ENCODE results near the gene OXSR1. TPM values are rescaled to one million over a fixed set of nuclear protein-coding genes. Genes with fewer than 3 reads are reported as not detected.
"Not testable (repeated sequence)": the region's sequence is repeated elsewhere in the genome, so short reads cannot be mapped to it uniquely, and the experiment has no call there.

The OXSR1 gene
- total RNA-seq, 2 experiments from 2014 or later: 57.3 to 59.9 TPM

DNA sequence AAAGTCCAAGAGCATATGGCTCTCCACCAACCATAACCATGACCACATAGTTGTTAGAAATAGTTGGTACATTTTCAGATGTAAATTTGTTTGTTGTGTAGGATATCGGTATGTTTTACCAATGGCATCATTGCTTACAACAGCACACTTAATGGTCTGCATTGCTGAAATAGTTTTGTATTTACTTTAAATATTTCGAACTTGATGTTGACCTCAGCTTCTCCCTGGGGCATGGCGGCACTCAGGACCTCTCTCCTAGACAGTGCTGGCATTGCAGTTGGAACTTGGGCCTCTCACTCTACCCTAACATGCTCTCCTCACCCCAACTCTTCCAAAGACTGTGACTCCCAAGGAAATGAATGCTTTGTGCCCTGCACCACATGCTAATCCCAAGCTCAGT is 105.3 kb downstream of the OXSR1 start:
- Mint-ChIP-seq H3K9me3 (no peaks in the 10 kb centered on the region), H3K27me3 (no peaks in the 10 kb centered on the region), H3K36me3 (peaks cover 1% of the 10 kb centered on the region), H3K27ac (no peak overlapping the region), H3K4me1 (peaks cover 11% of the 10 kb centered on the region), H3K4me3 (no peak overlapping the region)
- no peak for DNase-seq

DNA sequence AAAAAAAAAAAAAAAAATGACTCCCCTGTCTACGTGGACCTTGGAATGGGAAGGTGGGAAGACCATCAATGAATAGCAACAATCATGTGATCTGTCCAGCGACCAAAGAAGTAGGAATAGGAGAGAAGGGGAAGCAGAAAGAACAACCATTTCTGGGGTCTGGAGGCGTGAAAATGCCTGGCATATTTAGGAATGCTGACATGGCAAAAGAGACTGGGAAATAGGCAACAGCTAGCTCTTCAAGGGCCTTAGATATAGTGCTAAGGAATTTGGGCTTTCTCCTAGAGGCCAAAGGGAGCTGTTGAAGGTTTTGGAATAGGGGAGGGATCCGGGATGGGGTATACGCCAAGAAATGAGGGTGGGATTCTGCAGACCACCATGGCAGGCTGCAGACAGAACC is 106.2 kb downstream of the OXSR1 start:
- Mint-ChIP-seq H3K9me3 (no peaks in the 10 kb centered on the region), H3K27me3 (no peaks in the 10 kb centered on the region), H3K4me1 (peaks cover 11% of the 10 kb centered on the region), H3K27ac (no peak overlapping the region), H3K4me3 (no peak overlapping the region), H3K36me3 (peaks cover 1% of the 10 kb centered on the region)
- no peak for DNase-seq

DNA sequence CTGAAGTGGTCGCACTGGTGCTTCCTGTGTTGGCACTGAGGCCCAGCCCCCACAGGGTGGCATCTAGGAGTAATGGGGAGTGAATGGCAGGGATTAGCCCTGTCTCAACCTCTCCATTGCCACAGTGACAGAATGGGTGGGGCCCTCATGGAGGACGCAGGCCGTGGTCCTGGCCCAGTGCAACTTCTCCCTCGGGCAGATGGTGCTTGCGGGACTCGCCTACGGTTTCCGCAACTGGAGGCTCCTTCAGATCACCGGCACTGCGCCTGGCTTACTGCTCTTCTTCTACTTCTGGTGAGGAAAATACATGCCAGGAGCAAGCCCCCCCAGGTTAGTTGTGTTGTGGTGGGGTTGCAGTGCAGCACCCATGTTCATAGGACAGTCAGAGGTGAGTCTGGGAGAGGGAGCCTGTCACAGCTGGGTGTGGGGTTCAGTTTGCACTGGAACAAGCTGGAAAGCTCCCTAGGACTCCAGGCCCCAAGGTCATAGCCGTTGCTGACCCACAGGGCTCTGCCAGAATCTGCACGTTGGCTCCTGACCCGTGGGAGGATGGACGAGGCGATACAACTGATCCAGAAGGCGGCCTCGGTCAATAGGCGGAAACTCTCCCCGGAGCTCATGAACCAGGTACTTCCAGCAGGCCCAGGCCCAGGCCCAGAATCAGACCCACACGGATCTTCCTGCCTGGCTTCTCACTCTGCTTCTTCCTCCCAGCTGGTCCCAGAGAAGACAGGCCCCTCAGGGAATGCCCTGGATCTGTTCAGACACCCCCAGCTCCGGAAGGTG is 109.7 kb downstream of the OXSR1 start:
- Mint-ChIP-seq H3K27me3 (no peaks in the 10 kb centered on the region), H3K9me3 (no peaks in the 10 kb centered on the region), H3K27ac (no peak overlapping the region), H3K4me3 (no peak overlapping the region), H3K36me3 (peaks cover 5% of the 10 kb centered on the region), H3K4me1 (no peaks in the 10 kb centered on the region)
- DNase-seq: no peak

DNA sequence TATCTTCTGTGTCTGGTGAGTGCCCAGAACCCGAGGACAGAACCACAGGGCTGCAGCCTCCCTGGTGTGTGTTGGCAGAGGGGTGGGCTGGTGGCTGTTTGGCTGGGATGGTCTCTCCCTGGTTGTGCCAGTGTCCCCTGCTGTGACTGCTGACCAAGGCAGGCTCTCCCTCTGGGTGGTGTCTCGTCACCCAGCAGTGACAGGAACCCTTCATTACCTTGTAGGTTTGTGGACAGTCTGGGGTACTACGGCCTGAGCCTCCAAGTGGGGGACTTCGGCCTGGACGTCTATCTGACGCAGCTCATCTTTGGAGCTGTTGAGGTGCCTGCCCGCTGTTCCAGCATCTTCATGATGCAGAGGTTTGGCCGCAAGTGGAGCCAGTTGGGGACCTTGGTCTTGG is 110.3 kb downstream of the OXSR1 start:
- no peaks in the 10 kb centered on the region for H3K4me1 Mint-ChIP-seq
- H3K9me3 Mint-ChIP-seq: no peaks in the 10 kb centered on the region
- H3K4me3 Mint-ChIP-seq: no peak overlapping the region
- H3K27ac Mint-ChIP-seq: no peak overlapping the region
- peaks cover 5% of the 10 kb centered on the region for H3K36me3 Mint-ChIP-seq
- no peak for DNase-seq
- no peaks in the 10 kb centered on the region for H3K27me3 Mint-ChIP-seq

GRCh38 chr3:38276081-38276916 is 111.0 kb downstream of the OXSR1 start:
- Mint-ChIP-seq H3K27me3 (no peaks in the 10 kb centered on the region), H3K4me3 (no peak overlapping the region), H3K27ac (no peak overlapping the region), H3K4me1 (no peaks in the 10 kb centered on the region), H3K36me3 (peaks cover 4% of the 10 kb centered on the region), H3K9me3 (no peaks in the 10 kb centered on the region)
- DNase-seq: no peak

GRCh38 chr3:38276917-38277630 is 111.7 kb downstream of the OXSR1 start:
- peaks cover 4% of the 10 kb centered on the region for H3K36me3 Mint-ChIP-seq
- H3K4me1 Mint-ChIP-seq: no peaks in the 10 kb centered on the region
- H3K4me3 Mint-ChIP-seq: no peak overlapping the region
- H3K9me3 Mint-ChIP-seq: no peaks in the 10 kb centered on the region
- no peak overlapping the region for H3K27ac Mint-ChIP-seq
- no peak for DNase-seq
- H3K27me3 Mint-ChIP-seq: no peaks in the 10 kb centered on the region

GRCh38 chr3:38278841-38279240 is 113.5 kb downstream of the OXSR1 start:
- H3K4me1 Mint-ChIP-seq: no peaks in the 10 kb centered on the region
- no peaks in the 10 kb centered on the region for H3K27me3 Mint-ChIP-seq
- no peaks in the 10 kb centered on the region for H3K9me3 Mint-ChIP-seq
- no peak overlapping the region for H3K4me3 Mint-ChIP-seq
- peaks cover 4% of the 10 kb centered on the region for H3K36me3 Mint-ChIP-seq
- no peak overlapping the region for H3K27ac Mint-ChIP-seq
- DNase-seq: no peak

DNA sequence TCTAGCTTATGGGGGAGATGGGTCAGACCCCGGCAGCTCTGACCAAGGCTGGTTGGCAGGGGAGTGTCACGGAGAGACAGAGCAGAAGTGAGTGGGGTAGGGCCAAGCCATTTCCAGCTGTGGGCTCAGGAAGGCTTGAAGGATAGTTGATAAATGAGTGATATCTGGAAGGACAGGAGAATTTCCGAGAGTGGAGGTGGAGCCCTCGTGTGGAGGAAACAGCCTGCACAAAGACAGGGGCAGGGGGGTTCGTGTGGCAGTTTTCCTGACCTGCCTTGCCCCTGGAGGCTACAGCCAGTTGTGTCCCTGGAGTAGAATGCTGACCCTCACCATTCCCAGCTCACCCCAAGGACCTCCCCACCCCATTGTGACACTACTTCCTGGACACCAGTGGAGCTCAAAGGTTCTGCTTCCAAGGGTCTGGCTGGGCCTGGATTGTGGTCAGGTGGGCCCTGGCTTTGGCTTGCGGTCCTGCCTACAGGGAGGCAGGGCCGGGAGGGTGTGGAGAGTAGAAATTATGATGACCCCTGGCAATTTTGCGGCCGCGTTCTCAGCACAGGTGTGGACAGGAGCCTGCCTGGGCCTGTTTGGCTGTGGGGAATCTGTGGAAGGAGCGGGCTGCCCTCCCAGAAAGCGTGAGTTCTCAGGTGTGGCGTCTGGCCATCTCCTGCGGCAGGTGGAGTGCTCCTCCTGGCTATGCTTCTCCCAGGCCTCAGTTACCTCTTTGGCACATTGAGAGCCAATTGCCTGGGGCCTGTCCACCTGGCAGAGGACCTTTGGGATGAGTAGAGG is 116.8 kb downstream of the OXSR1 start, which contains the start of gene SLC22A14:
SLC22A14 (plus strand) TSS at position 400 of the 792 bp plus-strand sequence. CDS start 23,733 bp downstream, outside the sequence.
- no peak within 1 kb of the TSS for H3K4me3 Mint-ChIP-seq
- no peaks in the 10 kb centered on the region for H3K9me3 Mint-ChIP-seq
- no peaks in the 10 kb centered on the region for H3K27me3 Mint-ChIP-seq
- DNase-seq: no peak
- H3K36me3 Mint-ChIP-seq: peaks cover 4% of the 10 kb centered on the region
- H3K27ac Mint-ChIP-seq: no peak within 1 kb of the TSS
- H3K4me1 Mint-ChIP-seq: no peaks in the 10 kb centered on the region

- DNase-seq: no peak
- H3K9me3 Mint-ChIP-seq: no peaks in the 10 kb centered on the region
- no peak overlapping the region for H3K4me3 Mint-ChIP-seq
- H3K27me3 Mint-ChIP-seq: no peaks in the 10 kb centered on the region
- H3K36me3 Mint-ChIP-seq: no peaks in the 10 kb centered on the region
- H3K27ac Mint-ChIP-seq: no peak overlapping the region
- H3K4me1 Mint-ChIP-seq: no peaks in the 10 kb centered on the region
Measured at GRCh38 chr3:38283810-38284755, 118.7 kb downstream of the OXSR1 start.

DNA sequence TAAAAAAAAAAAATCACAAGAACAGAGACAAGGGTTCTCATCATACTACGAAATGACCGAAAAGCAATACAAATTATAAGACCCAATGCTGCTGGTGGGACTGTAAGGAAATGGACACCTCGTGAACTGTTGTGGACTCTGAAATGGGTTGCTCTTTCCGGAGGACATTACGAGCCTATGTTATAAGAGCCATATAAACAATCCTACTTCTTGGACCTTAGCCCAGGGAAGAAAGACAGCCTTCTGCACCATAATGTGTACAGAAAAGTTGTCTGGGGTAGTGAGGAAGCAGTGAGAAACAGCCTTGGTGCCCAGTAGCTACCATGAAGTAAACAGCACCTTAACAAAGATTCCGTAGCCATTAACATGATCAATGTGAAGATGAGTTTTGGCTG is 119.4 kb downstream of the OXSR1 start:
- H3K4me1 Mint-ChIP-seq: no peaks in the 10 kb centered on the region
- no peak for DNase-seq
- no peaks in the 10 kb centered on the region for H3K36me3 Mint-ChIP-seq
- no peaks in the 10 kb centered on the region for H3K9me3 Mint-ChIP-seq
- H3K4me3 Mint-ChIP-seq: no peak overlapping the region
- no peaks in the 10 kb centered on the region for H3K27me3 Mint-ChIP-seq
- no peak overlapping the region for H3K27ac Mint-ChIP-seq

- not testable (repeated sequence) for H3K4me1 Mint-ChIP-seq, H3K4me3 Mint-ChIP-seq, H3K9me3 Mint-ChIP-seq, H3K27ac Mint-ChIP-seq, DNase-seq, H3K27me3 Mint-ChIP-seq, H3K36me3 Mint-ChIP-seq
Measured at GRCh38 chr3:38289286-38290217, 124.2 kb downstream of the OXSR1 start.

DNA sequence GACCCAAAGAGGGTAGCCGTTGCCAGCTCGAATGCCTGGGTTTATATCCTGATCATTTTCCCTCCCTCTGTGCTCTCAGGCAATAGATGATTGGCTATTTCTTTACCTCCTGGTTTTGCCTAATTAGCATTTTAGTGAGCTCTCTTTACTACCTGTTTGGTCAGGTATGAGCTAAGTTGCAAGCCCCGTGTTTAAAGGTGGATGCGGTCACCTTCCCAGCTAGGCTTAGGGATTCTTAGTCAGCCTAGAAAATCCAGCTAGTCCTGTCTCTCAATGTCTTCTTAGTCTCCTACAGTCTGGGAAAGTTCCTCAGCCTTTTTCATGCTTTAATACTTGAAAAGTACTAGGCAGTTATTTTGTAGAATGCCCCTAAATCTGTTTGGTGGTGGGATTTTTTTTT is 131.7 kb downstream of the OXSR1 start:
- not testable (repeated sequence) for DNase-seq, H3K9me3 Mint-ChIP-seq, H3K36me3 Mint-ChIP-seq, H3K4me3 Mint-ChIP-seq, H3K27ac Mint-ChIP-seq, H3K4me1 Mint-ChIP-seq, H3K27me3 Mint-ChIP-seq

GRCh38 chr3:38297537-38297936 is 132.2 kb downstream of the OXSR1 start:
- Mint-ChIP-seq H3K27ac (no peak overlapping the region), H3K36me3 (no peaks in the 10 kb centered on the region), H3K27me3 (no peaks in the 10 kb centered on the region), H3K9me3 (no peaks in the 10 kb centered on the region), H3K4me3 (no peak overlapping the region), H3K4me1 (no peaks in the 10 kb centered on the region)
- DNase-seq: no peak
